ENCODE data around the gene NTM.

NTM gene

GRCh38 chr11:132343445-132344175 lies 973.2 kb downstream of the NTM start:
- TF ChIP-seq, protein P1, sequence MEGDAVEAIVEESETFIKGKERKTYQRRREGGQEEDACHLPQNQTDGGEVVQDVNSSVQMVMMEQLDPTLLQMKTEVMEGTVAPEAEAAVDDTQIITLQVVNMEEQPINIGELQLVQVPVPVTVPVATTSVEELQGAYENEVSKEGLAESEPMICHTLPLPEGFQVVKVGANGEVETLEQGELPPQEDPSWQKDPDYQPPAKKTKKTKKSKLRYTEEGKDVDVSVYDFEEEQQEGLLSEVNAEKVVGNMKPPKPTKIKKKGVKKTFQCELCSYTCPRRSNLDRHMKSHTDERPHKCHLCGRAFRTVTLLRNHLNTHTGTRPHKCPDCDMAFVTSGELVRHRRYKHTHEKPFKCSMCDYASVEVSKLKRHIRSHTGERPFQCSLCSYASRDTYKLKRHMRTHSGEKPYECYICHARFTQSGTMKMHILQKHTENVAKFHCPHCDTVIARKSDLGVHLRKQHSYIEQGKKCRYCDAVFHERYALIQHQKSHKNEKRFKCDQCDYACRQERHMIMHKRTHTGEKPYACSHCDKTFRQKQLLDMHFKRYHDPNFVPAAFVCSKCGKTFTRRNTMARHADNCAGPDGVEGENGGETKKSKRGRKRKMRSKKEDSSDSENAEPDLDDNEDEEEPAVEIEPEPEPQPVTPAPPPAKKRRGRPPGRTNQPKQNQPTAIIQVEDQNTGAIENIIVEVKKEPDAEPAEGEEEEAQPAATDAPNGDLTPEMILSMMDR (IDR thresholded peaks at IDR 0.05; ENCODE audit: low read depth, low read length) = no peak
- Histone ChIP-seq H3K27me3 (ENCODE audit: insufficient read depth, low read depth, severe bottlenecking) (no peaks in the 10 kb centered on the region), H3K4me3 (ENCODE audit: low read depth, low read length) (no peak overlapping the region), H3K27ac (no peak overlapping the region), H3K36me3 (no peaks in the 10 kb centered on the region), H3K9me3 (ENCODE audit: severe bottlenecking) (no peaks in the 10 kb centered on the region)
- DNase-seq = no peak

DNA sequence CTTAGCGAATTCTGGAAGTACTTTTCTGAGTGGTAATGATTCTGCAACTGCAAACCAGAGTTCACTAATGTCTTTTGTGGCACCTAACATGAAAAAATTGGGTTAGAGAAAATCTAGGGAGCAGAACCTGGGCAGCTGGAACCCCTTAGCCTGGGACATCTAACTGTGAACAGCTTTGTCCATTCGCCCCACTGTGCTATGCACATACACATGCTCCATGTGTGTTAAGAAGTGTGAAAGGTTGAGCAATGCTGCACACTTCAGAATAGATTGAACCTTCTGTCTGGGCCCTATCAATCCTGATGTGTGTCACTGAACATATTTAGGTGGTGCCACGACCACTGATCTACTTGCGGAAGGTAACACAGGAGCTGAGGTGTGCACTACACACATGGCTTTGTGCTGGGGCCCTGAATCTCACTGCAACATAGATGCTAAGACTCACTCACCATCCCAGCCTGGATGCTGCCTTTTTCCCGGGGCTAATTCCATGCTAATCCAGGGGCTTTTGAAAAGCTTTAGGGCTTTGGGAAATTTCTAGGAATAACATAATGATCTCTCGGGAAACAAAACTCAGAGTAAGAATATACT lies 976.2 kb downstream of the NTM start:
- Histone ChIP-seq H3K36me3 (no peaks in the 10 kb centered on the region), H3K9me3 (ENCODE audit: severe bottlenecking) (no peaks in the 10 kb centered on the region), H3K27ac (no peak overlapping the region), H3K4me3 (ENCODE audit: low read depth, low read length) (no peak overlapping the region), H3K27me3 (ENCODE audit: insufficient read depth, low read depth, severe bottlenecking) (no peaks in the 10 kb centered on the region)
- peak; percentile 41 for DNase-seq
- TF ChIP-seq, protein P1 (IDR thresholded peaks at IDR 0.05; ENCODE audit: low read depth, low read length) = no peak

DNA sequence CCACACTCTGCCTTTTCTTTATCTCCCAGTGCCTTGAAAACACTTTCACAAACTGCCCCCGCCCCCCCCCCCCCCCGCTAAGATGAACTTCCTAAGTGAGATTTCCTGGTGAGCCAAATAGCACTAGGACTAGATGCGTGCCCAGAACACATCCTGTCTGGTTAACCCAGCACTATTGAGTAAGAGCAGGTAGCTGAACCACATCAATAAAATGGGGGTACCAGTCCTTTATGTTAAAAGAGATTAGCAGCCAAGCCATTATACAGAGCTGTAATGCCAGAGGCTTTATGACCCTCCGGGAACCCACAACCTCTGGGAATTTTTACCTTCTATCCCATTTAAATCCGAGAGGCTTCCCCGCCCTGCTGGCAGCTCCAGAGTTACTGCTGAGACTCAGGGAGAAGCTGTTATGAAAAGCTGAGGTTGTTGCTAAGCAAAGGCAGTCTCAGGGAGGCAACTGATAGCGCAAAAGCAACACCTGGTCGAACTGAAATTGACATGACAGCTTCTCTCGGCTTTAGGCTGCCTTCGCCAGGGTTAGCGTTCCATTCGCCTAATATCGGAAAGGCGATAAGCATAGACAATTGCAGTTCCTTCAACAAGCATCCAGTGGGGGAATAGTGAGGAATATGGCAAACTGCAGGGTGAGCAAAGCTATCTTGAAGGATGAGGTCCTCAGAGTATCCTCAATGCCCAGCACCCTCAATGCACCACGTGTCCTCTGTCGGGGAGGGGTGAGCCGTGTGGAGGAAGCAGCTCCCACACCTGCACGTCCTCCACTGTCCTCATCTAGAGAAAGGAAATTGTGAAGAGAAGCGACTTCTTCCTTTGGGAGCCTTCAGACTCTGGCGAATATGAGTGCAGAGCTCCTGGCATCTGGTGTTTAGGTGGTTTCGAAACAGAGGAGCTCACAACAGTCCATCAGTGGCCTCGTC lies 977.0 kb downstream of the NTM start:
- DNase-seq = peak; percentile 30
- Histone ChIP-seq H3K4me3 (ENCODE audit: low read depth, low read length) (no peak overlapping the region), H3K9me3 (ENCODE audit: severe bottlenecking) (no peaks in the 10 kb centered on the region), H3K36me3 (no peaks in the 10 kb centered on the region), H3K27ac (no peak overlapping the region), H3K27me3 (ENCODE audit: insufficient read depth, low read depth, severe bottlenecking) (no peaks in the 10 kb centered on the region)
- TF ChIP-seq, protein P1 (IDR thresholded peaks at IDR 0.05; ENCODE audit: low read depth, low read length) = no peak

DNA sequence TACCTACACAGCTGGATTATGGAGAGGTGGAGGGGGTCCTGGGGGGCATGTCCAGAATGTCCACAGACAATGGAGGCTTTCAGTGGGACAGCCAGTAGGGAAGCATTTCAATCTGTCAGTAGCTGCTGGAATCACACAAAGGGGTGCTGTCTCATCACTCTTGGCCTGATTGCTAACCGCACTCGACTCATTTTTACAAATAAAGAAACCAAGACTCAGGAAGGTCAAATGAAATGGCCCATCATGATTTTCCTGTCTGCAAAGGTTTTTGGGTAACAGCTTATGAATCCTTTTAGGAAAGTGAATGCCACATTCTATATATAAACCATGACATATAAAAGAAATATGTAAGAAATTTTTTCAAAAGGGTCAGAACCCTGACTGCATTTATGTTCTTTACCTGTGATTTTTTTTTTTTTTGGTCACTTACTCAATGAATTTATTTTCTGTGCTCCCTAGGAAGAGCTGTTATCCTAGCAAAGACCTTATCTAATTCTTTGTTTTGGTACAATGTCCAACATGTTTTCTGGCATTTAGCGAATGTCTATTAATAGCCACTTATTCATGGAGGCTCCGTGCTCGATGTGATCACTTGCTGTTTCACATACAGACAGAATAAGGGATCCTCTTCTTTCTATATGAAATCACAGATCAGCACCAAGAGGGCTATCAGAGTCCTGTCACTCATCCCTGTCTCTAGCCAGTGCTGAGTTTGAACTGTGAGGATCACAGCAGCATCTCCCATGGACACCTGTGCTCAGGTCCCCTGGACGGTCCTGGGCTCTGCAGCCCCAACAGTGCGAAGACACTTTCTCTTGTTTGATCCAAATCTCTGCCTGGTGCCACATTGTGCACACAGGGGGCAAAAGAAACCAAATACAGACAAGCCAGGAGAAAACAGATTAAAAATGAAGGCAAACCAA lies 979.7 kb downstream of the NTM start:
- no peak for DNase-seq
- no peaks in the 10 kb centered on the region for H3K36me3 ChIP-seq
- H3K4me3 ChIP-seq (ENCODE audit: low read depth, low read length) = no peak overlapping the region
- no peaks in the 10 kb centered on the region for H3K9me3 ChIP-seq (ENCODE audit: severe bottlenecking)
- TF ChIP-seq, protein P1 (IDR thresholded peaks at IDR 0.05; ENCODE audit: low read depth, low read length) = no peak
- H3K27me3 ChIP-seq (ENCODE audit: insufficient read depth, low read depth, severe bottlenecking) = no peaks in the 10 kb centered on the region
- H3K27ac ChIP-seq = no peak overlapping the region

GRCh38 chr11:132351050-132351449 lies 980.6 kb downstream of the NTM start:
- TF ChIP-seq, protein P1 (IDR thresholded peaks at IDR 0.05; ENCODE audit: low read depth, low read length) = no peak

More at GRCh38 chr11:132351050-132351449, 980.6 kb downstream of the NTM start:
- no peak overlapping the region for H3K27ac ChIP-seq
- no peaks in the 10 kb centered on the region for H3K27me3 ChIP-seq (ENCODE audit: insufficient read depth, low read depth, severe bottlenecking)
- H3K9me3 ChIP-seq (ENCODE audit: severe bottlenecking) = no peaks in the 10 kb centered on the region
- H3K36me3 ChIP-seq = no peaks in the 10 kb centered on the region
- DNase-seq = no peak
- no peak overlapping the region for H3K4me3 ChIP-seq (ENCODE audit: low read depth, low read length)

Measured in WERI-Rb-1 (cell line).